WERI-Rb-1 (cell line): ENCODE results near the gene SPATA6L.

Source experiments
- DNase-seq: peaks from one replicate; pipeline ENCODE4 v3.0.0-alpha.2; 2020
- H3K27ac ChIP-seq: fragments of 250-450 bp; sonication (Bioruptor Pico); 2 replicates; pipeline ENCODE4 v1.5.1; 2020; ENCODE audit warnings: mild to moderate bottlenecking, moderate library complexity
- H3K27me3 ChIP-seq: fragments of 250-450 bp; sonication (Bioruptor Pico); 2 replicates; pipeline ENCODE4 v1.5.1; 2021; ENCODE audit warnings: mild to moderate bottlenecking, low read depth, moderate library complexity; ENCODE audit not compliant: insufficient read depth, severe bottlenecking
- H3K36me3 ChIP-seq: fragments of 250-450 bp; sonication (Bioruptor Pico); 2 replicates; pipeline ENCODE4 v1.5.1; 2020; ENCODE audit warnings: mild to moderate bottlenecking, moderate library complexity
- H3K4me3 ChIP-seq: 2 replicates; pipeline ENCODE4 v1.5.1; 2011; ENCODE audit warnings: low read depth, mild to moderate bottlenecking, control low read depth, low read length
- H3K9me3 ChIP-seq: fragments of 250-450 bp; sonication (Bioruptor Pico); 2 replicates; pipeline ENCODE4 v1.5.1; 2021; ENCODE audit warnings: mild to moderate bottlenecking, moderate library complexity; ENCODE audit not compliant: severe bottlenecking
- TF ChIP-seq, protein P1 (sequence below): IDR thresholded peaks from 2 replicates; pipeline ENCODE4 v1.5.1; 2011; ENCODE audit warnings: low read depth, mild to moderate bottlenecking, control low read depth, inconsistent platforms, low read length

The SPATA6L gene

DNA sequence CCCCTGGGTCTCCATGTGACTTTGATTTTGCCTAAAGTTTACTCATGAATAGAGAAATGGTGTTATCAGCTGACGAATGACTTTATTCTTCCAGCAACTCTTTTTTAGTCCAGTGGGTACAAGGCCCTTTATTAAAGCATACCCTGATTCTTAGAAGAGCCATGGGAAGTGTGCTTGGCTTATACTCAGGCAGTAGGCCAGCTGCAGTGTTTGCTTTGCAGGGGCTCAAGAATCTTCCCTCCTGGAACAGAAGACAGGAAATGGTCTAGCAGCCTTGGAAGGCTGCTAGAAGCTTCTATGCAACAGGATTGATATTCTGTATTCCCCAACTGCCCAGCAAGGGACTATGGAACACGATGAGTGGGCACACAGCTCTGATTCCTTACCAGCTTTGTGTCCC lies 77.6 kb downstream of the SPATA6L start:
- Histone ChIP-seq H3K4me3 (no peak overlapping the region), H3K27me3 (no peaks in the 10 kb centered on the region), H3K36me3 (no peaks in the 10 kb centered on the region), H3K27ac (no peak overlapping the region), H3K9me3 (no peaks in the 10 kb centered on the region)
- TF ChIP-seq, protein P1, sequence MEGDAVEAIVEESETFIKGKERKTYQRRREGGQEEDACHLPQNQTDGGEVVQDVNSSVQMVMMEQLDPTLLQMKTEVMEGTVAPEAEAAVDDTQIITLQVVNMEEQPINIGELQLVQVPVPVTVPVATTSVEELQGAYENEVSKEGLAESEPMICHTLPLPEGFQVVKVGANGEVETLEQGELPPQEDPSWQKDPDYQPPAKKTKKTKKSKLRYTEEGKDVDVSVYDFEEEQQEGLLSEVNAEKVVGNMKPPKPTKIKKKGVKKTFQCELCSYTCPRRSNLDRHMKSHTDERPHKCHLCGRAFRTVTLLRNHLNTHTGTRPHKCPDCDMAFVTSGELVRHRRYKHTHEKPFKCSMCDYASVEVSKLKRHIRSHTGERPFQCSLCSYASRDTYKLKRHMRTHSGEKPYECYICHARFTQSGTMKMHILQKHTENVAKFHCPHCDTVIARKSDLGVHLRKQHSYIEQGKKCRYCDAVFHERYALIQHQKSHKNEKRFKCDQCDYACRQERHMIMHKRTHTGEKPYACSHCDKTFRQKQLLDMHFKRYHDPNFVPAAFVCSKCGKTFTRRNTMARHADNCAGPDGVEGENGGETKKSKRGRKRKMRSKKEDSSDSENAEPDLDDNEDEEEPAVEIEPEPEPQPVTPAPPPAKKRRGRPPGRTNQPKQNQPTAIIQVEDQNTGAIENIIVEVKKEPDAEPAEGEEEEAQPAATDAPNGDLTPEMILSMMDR = no peak
- DNase-seq = no peak

DNA sequence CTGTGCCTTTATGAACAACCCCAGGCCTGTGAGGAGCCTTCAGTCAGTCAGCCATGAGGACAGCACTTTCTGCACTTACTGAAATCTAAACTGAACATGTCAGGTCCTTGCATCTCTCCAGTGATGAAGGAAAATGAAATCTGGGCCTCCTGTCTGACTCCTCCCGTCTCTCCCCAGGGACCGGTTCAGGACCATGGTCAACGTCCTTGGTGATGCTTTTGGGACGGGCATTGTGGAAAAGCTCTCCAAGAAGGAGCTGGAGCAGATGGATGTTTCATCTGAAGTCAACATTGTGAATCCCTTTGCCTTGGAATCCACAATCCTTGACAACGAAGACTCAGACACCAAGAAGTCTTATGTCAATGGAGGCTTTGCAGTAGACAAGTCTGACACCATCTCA lies 81.1 kb downstream of the SPATA6L start:
- Histone ChIP-seq H3K27me3 (no peaks in the 10 kb centered on the region), H3K27ac (no peak overlapping the region), H3K9me3 (no peaks in the 10 kb centered on the region), H3K4me3 (no peak overlapping the region), H3K36me3 (no peaks in the 10 kb centered on the region)
- DNase-seq = no peak
- TF ChIP-seq, protein P1 = no peak

DNA sequence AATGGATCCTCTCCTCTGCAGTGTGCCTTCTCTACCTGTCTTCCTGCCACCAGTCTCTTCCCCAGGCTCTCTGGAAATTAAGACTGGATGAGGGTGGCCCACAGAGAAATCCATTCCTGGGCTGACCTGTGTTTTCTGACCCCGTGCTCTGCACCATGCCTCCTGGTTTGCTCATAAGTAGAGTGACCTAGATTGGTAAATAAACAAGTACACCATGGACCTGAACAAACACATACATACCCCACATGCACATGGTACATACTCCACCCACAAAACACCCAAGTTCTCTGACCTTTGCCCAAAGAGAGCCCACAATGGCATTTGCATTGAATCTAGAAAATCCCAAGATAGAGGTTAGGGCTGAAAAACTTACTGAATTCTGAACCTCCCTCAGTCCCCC lies 81.6 kb downstream of the SPATA6L start:
- TF ChIP-seq, protein P1 = no peak
- H3K27me3 ChIP-seq = no peaks in the 10 kb centered on the region
- no peak overlapping the region for H3K4me3 ChIP-seq
- H3K27ac ChIP-seq = no peak overlapping the region
- H3K36me3 ChIP-seq = no peaks in the 10 kb centered on the region
- H3K9me3 ChIP-seq = no peaks in the 10 kb centered on the region
- no peak for DNase-seq

DNA sequence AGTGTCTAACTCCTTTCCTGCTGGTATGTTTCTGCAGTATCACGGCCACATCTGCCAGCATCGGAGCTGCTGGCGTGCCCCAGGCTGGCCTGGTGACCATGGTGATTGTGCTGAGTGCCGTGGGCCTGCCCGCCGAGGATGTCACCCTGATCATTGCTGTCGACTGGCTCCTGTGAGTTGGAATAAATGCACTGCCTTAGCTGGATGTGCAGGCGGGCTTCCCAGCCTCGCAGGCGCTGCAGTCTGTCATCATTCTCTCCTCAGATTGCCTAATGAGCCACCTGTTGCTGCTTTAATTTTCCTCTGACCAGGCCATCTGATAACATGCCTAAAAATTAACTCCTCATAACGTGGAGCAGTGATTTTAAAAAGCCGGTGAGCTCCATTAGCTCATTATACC lies 83.3 kb downstream of the SPATA6L start:
- Histone ChIP-seq H3K27me3 (no peaks in the 10 kb centered on the region), H3K9me3 (no peaks in the 10 kb centered on the region), H3K27ac (no peak overlapping the region), H3K4me3 (no peak overlapping the region), H3K36me3 (no peaks in the 10 kb centered on the region)
- DNase-seq = no peak
- TF ChIP-seq, protein P1 = no peak

DNA sequence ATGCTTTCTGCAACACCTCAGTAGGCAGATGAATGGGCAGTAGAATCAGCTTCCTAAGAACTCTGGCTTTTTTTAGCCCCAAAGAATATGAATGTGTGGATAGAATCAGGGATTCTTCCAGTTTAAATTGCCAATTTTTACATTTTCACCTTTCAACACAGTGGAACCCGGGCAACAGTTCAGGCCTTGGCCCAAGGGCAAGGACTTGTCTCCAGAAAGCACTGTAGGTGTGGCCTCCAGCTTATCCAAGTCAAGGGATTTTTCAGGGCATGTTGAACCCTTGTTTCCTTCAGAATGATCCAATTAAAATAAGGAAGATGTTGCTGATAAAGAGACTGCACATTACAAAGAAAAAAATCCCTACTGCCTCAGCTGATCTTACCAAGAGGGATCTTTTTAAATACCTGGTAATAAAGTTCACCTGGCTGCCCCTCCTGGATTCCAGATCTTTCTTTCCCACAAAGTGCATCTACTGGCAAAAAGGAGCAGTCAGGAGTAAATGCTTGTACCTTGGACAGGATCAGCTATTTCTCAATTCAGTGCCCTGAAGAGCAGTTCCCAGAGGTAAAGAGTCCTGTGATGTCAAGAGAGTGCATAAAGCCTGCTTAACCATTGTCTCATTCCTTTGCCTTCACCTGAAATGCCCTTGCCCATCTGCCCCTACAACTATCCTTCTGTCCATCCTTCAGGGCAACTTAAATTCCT lies 84.3 kb downstream of the SPATA6L start:
- no peak for DNase-seq
- no peaks in the 10 kb centered on the region for H3K36me3 ChIP-seq
- no peak overlapping the region for H3K27ac ChIP-seq
- H3K27me3 ChIP-seq = no peaks in the 10 kb centered on the region
- TF ChIP-seq, protein P1 = no peak
- no peaks in the 10 kb centered on the region for H3K9me3 ChIP-seq
- no peak overlapping the region for H3K4me3 ChIP-seq
